BLaER1 (cell line): ENCODE data around the gene ZSCAN16.
A peak's percentile ranks its signal among the peaks of the same experiment; 100 is the strongest.
"Not testable (repeated sequence)": the region's sequence is repeated elsewhere in the genome, so short reads cannot be mapped to it uniquely, and the experiment has no call there.

Source experiments
- H3K27ac ChIP-seq: shearing (Covaris generic); formaldehyde crosslinking; 2 replicates; pipeline ENCODE4 v1.8.1; 2022
- H3K27me3 ChIP-seq: shearing (Covaris generic); formaldehyde crosslinking; 2 replicates; pipeline ENCODE4 v1.8.1; 2022
- H3K36me3 ChIP-seq: shearing (Covaris generic); formaldehyde crosslinking; 2 replicates; pipeline ENCODE4 v1.8.1; 2022
- H3K4me1 ChIP-seq: shearing (Covaris generic); formaldehyde crosslinking; 2 replicates; pipeline ENCODE4 v1.8.1; 2022
- H3K4me2 ChIP-seq: shearing (Covaris generic); formaldehyde crosslinking; 2 replicates; pipeline ENCODE4 v1.8.1; 2022
- H3K4me3 ChIP-seq: shearing (Covaris generic); formaldehyde crosslinking; 2 replicates; pipeline ENCODE4 v1.8.1; 2022
- H3K9ac ChIP-seq: shearing (Covaris generic); formaldehyde crosslinking; 2 replicates; pipeline ENCODE4 v1.8.1; 2022
- H3K9me3 ChIP-seq: shearing (Covaris generic); formaldehyde crosslinking; 2 replicates; pipeline ENCODE4 v1.8.1; 2022
- H4K20me1 ChIP-seq: shearing (Covaris generic); formaldehyde crosslinking; 2 replicates; pipeline ENCODE4 v1.8.1; 2022
- Cebpa-rat ChIP-seq: shearing (Covaris generic); IDR thresholded peaks from 2 replicates; pipeline ENCODE4 v1.8.1; 2022

ZSCAN16 gene

GRCh38 chr6:28104392-28105244, 19.8 kb upstream of the ZSCAN16 start:
- Histone ChIP-seq H3K36me3 (no peaks in the 10 kb centered on the region), H3K9ac (peak overlapping the region; percentile 72), H3K9me3 (peaks cover 2% of the 10 kb centered on the region; the same call in 1 of the 2 replicates), H3K27ac (peak overlapping the region; percentile 76), H3K4me3 (peak overlapping the region; percentile 75), H3K4me2 (peak overlapping the region; percentile 81), H3K27me3 (no peaks in the 10 kb centered on the region; the same call in 1 of the 2 replicates), H4K20me1 (no peaks in the 10 kb centered on the region), H3K4me1 (peaks cover 7% of the 10 kb centered on the region)
- no peak for TF ChIP-seq Cebpa-rat

GRCh38 chr6:28105245-28105639, 19.2 kb upstream of the ZSCAN16 start:
- peak overlapping the region; percentile 75 for H3K4me3 ChIP-seq
- peak overlapping the region; percentile 81 for H3K4me2 ChIP-seq
- H3K27me3 ChIP-seq, result no peaks in the 10 kb centered on the region; the same call in 1 of the 2 replicates
- H4K20me1 ChIP-seq, result no peaks in the 10 kb centered on the region
- peak overlapping the region; percentile 72; the same call in 1 of the 2 replicates for H3K9ac ChIP-seq
- no peaks in the 10 kb centered on the region for H3K9me3 ChIP-seq
- H3K27ac ChIP-seq, result no peak overlapping the region
- peaks cover 7% of the 10 kb centered on the region for H3K4me1 ChIP-seq
- TF ChIP-seq Cebpa-rat, result no peak
- no peaks in the 10 kb centered on the region for H3K36me3 ChIP-seq

GRCh38 chr6:28107506-28107905, 16.9 kb upstream of the ZSCAN16 start:
- no peak overlapping the region for H3K27ac ChIP-seq
- no peak for TF ChIP-seq Cebpa-rat

GRCh38 chr6:28111964-28112363, 12.4 kb upstream of the ZSCAN16 start:
- no peak for TF ChIP-seq Cebpa-rat
- Histone ChIP-seq H3K9me3 (no peaks in the 10 kb centered on the region), H3K36me3 (peaks cover 34% of the 10 kb centered on the region), H4K20me1 (no peaks in the 10 kb centered on the region), H3K27ac (no peak overlapping the region), H3K9ac (no peak overlapping the region), H3K4me2 (no peak overlapping the region), H3K27me3 (no peaks in the 10 kb centered on the region), H3K4me1 (no peaks in the 10 kb centered on the region), H3K4me3 (no peak overlapping the region)

More at GRCh38 chr6:28107506-28107905, 16.9 kb upstream of the ZSCAN16 start:
- Histone ChIP-seq H4K20me1 (no peaks in the 10 kb centered on the region), H3K36me3 (no peaks in the 10 kb centered on the region), H3K4me2 (no peak overlapping the region), H3K9me3 (no peaks in the 10 kb centered on the region), H3K27me3 (no peaks in the 10 kb centered on the region; the same call in 1 of the 2 replicates), H3K9ac (no peak overlapping the region), H3K4me1 (peaks cover 7% of the 10 kb centered on the region), H3K4me3 (no peak overlapping the region)

GRCh38 chr6:28115799-28116198, 8.6 kb upstream of the ZSCAN16 start:
- H3K4me3 ChIP-seq, result no peak overlapping the region
- H4K20me1 ChIP-seq, result no peaks in the 10 kb centered on the region
- no peaks in the 10 kb centered on the region for H3K9me3 ChIP-seq
- H3K9ac ChIP-seq, result no peak overlapping the region
- H3K4me2 ChIP-seq, result no peak overlapping the region
- H3K4me1 ChIP-seq, result no peaks in the 10 kb centered on the region
- H3K27me3 ChIP-seq, result no peaks in the 10 kb centered on the region
- peaks cover 66% of the 10 kb centered on the region for H3K36me3 ChIP-seq
- no peak overlapping the region for H3K27ac ChIP-seq
- TF ChIP-seq Cebpa-rat, result no peak

- no peaks in the 10 kb centered on the region for H3K27me3 ChIP-seq
- H3K4me3 ChIP-seq, result no peak overlapping the region
- H3K36me3 ChIP-seq, result peaks cover 78% of the 10 kb centered on the region
- no peak overlapping the region for H3K27ac ChIP-seq
- no peak overlapping the region for H3K9ac ChIP-seq
- H3K9me3 ChIP-seq, result no peaks in the 10 kb centered on the region
- no peaks in the 10 kb centered on the region for H4K20me1 ChIP-seq
- H3K4me2 ChIP-seq, result no peak overlapping the region
- TF ChIP-seq Cebpa-rat, result no peak
- no peaks in the 10 kb centered on the region for H3K4me1 ChIP-seq
Observed at GRCh38 chr6:28117386-28118050, 6.9 kb upstream of the ZSCAN16 start.

- Histone ChIP-seq H4K20me1 (no peaks in the 10 kb centered on the region), H3K36me3 (peaks cover 85% of the 10 kb centered on the region), H3K4me3 (no peak overlapping the region), H3K4me2 (no peak overlapping the region), H3K27ac (no peak overlapping the region), H3K9me3 (no peaks in the 10 kb centered on the region), H3K27me3 (no peaks in the 10 kb centered on the region), H3K9ac (no peak overlapping the region), H3K4me1 (no peaks in the 10 kb centered on the region)
- TF ChIP-seq Cebpa-rat, result no peak
Observed at GRCh38 chr6:28118217-28118616, 6.2 kb upstream of the ZSCAN16 start.

GRCh38 chr6:28121876-28122275, 2.5 kb upstream of the ZSCAN16 start:
- peaks cover 57% of the 10 kb centered on the region for H3K36me3 ChIP-seq
- peaks cover 17% of the 10 kb centered on the region for H4K20me1 ChIP-seq
- H3K9ac ChIP-seq, result no peak overlapping the region
- no peaks in the 10 kb centered on the region for H3K27me3 ChIP-seq
- H3K4me2 ChIP-seq, result no peak overlapping the region
- TF ChIP-seq Cebpa-rat, result no peak
- H3K4me1 ChIP-seq, result peaks cover 25% of the 10 kb centered on the region
- no peak overlapping the region for H3K4me3 ChIP-seq
- no peaks in the 10 kb centered on the region for H3K9me3 ChIP-seq
- no peak overlapping the region for H3K27ac ChIP-seq

- H3K4me2 ChIP-seq, H3K27ac ChIP-seq, H3K9me3 ChIP-seq, H3K4me3 ChIP-seq, H3K27me3 ChIP-seq, H3K9ac ChIP-seq: not testable (repeated sequence)
- H4K20me1 ChIP-seq, result peaks cover 21% of the 10 kb centered on the region
- peaks cover 58% of the 10 kb centered on the region for H3K36me3 ChIP-seq
- H3K4me1 ChIP-seq, result peaks cover 29% of the 10 kb centered on the region
Observed at GRCh38 chr6:28122283-28122682, 2.1 kb upstream of the ZSCAN16 start.

GRCh38 chr6:28124971-28125353, 553 bp downstream of the ZSCAN16 start:
- peak overlapping the region; percentile 90 for H3K4me3 ChIP-seq
- H3K4me2 ChIP-seq, result peak overlapping the region; percentile 92
- H3K27me3 ChIP-seq, result no peaks in the 10 kb centered on the region
- no peak for TF ChIP-seq Cebpa-rat
- H3K27ac ChIP-seq, result peak overlapping the region; percentile 89
- peaks cover 32% of the 10 kb centered on the region for H3K4me1 ChIP-seq
- H3K9ac ChIP-seq, result peak overlapping the region; percentile 86
- H3K9me3 ChIP-seq, result no peaks in the 10 kb centered on the region
- peaks cover 46% of the 10 kb centered on the region for H4K20me1 ChIP-seq
- H3K36me3 ChIP-seq, result peaks cover 64% of the 10 kb centered on the region
